Gastrocnemius medialis (tissue), 4 donors: ENCODE results near the gene PRR12.

Experiments
- CTCF ChIP-seq, 5 experiments: fragments of 450-650 bp in 3 of 5; fragments of 200-600 bp in 2 of 5; sonication (generic) in 2 of 5; IDR thresholded peaks in 4 of 5; conservative IDR thresholded peaks in 1 of 5; 1 replicate in 4 of 5; 2 replicates in 1 of 5; pipeline ENCODE4 v1.5.1; 2016 to 2019; ENCODE audit warnings: antibody characterized with exemption in 5 of 5, mild to moderate bottlenecking in 3 of 5, moderate library complexity in 3 of 5
- POLR2A ChIP-seq, 2 donors: fragments of 450-650 bp; IDR thresholded peaks; one replicate each; pipeline ENCODE4 v1.6.1; 2017; ENCODE audit warnings: antibody characterized with exemption in 2 of 2, mild to moderate bottlenecking in 2 of 2, moderate library complexity in 2 of 2

- TF ChIP-seq CTCF (IDR thresholded peaks at IDR 0.05 in 4 of 5, conservative IDR thresholded peaks at IDR 0.05 in 1 of 5) (no peak), POLR2A (IDR thresholded peaks at IDR 0.05) (no peak)
Observed at GRCh38 chr19:49636233-49636932, 45.4 kb downstream of the PRR12 start.
